HG03354 (cell line): ENCODE data around the gene PUDP.
"Not testable (repeated sequence)": the region's sequence is repeated elsewhere in the genome, so short reads cannot be mapped to it uniquely, and the experiment has no call there.

ENCODE experiments used
- ATAC-seq: cut with Tn5 transposase; IDR thresholded peaks from one replicate; pipeline ENCODE4 v1.9.1; 2021; ENCODE audit warnings: mild to moderate bottlenecking; ENCODE audit not compliant: unreplicated experiment, poor library complexity, severe bottlenecking

The PUDP gene

GRCh38 chrX:7054219-7055216, 93.4 kb downstream of the PUDP start:
- no peak for ATAC-seq

GRCh38 chrX:7052541-7052940, 95.4 kb downstream of the PUDP start:
- ATAC-seq: no peak

DNA sequence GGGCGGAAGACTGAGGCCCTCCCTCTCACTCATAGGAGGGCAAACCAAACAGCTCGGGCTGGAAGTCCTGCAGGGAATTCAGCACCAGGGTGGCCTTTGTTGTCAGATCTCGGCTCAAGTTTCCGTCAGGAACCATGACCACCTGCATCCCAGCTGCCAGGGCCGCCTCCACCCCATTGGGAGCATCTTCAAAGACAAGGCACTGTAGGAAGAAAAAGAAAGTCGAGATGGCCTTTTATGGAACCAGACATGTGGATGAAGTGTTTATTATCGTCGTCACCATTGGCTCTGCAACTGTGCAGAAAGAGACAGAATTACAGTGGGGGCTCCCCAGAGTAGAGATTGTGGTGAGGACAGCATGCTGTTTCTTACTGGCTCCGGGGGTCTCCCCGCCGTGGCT, 97.7 kb downstream of the PUDP start:
- no peak for ATAC-seq

DNA sequence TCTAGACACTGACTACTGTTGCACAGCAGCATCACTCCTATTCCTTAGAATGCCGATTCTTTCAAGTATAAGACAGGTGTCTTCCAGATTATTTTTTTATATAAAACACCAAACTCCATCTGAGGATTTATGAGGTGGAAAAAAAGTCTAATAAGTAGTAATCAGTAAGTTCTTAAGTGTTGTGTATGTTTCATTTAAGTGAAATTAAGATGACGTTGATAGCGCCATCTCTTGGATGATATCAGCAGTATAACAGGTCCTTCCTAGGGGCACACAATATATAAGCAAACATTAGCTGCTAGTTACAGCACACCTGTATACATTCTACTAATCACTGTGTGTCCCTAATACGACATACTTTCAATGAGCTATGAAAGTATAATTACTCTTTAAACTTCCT, 100.0 kb downstream of the PUDP start:
- no peak for ATAC-seq

DNA sequence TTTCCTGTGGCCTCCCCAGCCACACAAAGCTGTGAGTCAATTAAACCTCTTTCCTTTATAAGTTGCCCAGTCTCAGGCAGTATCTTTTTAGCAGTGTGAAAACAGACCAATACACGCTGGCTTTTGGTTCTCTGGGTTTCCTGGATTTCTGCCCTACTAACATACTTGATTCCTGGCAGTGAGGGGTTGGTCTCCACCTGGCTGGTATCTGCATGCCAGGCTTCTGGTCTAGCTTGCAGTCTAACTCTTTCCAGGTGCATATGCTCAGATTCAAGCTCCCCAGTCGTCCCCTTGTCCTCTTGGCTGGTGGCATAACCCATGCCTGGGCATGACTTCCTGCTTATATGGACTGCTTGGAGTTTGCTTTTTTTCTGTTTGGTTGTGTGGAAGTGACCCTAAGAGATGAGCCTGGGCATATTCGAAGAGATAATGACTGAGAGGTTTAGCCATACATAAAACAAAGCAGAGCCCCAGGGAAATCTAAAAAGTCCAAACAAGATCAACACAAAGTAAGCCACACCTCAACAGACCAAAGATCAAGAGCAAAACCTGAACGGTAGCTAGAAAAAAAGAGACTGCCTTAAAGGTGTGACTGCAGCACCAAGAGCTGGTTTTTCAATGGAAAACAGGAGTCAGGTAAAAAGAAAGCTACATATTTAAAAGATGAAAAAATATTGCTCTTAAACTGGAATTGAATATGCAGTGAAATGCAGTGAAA, 102.6 kb downstream of the PUDP start:
- no peak for ATAC-seq

- ATAC-seq: not testable (repeated sequence)
These were observed 104.0 kb downstream of the PUDP start for GRCh38 chrX:7043796-7044433.

DNA sequence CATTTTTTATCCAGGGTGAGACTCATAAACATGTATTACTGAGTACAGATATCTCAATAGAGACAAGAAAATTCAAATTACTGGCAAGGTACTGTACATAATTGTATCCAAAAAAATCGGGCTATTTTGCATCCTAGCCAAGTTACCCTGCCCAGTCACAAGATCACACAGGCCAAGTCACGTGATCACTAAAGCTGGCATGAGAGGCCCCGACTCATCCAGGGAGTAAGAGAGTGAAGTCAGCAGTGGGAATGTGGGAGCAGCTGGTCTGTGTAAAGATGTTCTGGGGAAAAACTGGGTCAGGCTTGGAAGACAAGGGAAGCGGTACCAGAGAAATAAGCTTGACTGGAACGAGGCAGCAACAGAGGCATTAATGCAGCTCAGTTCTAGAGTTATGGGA, 119.7 kb downstream of the PUDP start:
- ATAC-seq: no peak

DNA sequence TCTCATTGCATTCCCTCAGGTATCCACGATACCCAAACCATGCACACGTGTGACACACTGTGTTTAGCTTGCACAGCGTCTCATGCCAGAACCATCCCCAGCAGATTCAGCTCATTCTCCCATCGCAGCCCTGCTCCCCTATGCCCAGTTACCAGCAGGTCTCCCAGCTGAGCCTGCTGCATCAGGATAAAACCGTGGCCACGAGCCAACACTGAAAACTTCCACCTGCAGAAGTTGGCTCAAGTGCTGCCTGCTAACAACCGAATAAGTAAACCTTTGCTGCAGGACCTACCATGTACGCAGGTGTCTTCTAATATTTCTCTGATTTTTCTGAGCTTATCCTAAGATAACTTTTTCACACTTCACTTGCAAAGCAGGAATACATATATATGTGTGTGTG, 120.9 kb downstream of the PUDP start:
- ATAC-seq: no peak

GRCh38 chrX:7026365-7026764, 121.6 kb downstream of the PUDP start:
- ATAC-seq: not testable (repeated sequence)

DNA sequence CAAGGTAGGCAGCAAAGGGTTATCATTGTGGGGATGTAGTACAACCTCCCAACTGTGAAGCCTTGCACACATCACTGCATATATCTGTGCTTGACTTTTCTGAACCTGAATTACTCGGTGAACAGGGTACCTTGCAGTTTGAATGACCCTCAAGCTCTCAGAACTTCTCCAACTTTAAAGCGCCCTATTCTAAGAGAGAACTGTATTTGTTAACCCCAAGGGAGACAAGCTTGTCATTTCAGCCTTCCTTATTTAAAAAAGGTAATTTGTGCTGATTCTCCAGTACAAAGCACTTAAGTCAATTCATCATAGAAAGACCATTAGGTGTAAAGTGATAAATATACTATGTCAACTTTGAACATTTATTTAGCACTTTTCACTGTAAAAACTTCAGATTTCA, 122.5 kb downstream of the PUDP start:
- no peak for ATAC-seq

DNA sequence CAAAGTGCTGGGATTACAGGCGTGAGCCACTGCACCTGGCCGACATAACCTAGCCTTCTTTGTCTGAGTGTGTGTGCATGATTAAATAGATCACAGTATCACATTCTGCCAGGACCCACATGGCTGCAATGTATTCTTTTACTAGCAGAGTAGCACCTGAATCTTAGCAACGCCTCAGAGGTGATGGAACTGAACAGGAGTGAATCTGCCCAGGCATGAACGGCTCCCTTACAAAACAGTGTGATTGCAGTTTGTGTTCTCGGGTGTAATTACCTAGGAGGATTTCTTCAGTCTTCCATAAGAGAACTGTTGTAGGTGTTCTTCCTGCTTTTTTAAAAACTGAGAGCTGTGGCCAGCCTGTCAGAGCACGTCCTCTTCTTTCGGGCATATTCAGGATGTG, 123.1 kb downstream of the PUDP start:
- ATAC-seq: no peak

DNA sequence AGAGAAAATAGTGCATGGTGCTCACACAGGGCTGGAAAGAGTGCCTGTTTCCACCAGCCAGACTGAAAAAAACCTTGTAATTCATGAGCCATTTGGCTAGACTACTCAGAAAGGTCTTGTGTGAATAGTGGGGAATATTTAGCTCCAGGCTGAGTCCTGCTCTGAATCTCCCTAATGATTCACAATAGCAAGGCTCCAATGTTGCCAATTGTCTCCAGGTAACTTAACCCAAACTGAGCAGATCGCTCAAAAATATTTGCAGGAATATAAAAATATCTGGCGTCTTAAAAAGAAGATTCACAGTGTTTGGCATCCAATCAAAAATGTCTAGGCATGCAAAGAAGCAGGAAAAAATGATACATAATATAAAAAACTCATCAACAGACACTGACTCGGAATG, 125.0 kb downstream of the PUDP start:
- ATAC-seq: not testable (repeated sequence)

- ATAC-seq: no peak
These were observed 126.0 kb downstream of the PUDP start for GRCh38 chrX:7021991-7022390.

- no peak for ATAC-seq
These were observed 128.4 kb downstream of the PUDP start for GRCh38 chrX:7019555-7019954.

DNA sequence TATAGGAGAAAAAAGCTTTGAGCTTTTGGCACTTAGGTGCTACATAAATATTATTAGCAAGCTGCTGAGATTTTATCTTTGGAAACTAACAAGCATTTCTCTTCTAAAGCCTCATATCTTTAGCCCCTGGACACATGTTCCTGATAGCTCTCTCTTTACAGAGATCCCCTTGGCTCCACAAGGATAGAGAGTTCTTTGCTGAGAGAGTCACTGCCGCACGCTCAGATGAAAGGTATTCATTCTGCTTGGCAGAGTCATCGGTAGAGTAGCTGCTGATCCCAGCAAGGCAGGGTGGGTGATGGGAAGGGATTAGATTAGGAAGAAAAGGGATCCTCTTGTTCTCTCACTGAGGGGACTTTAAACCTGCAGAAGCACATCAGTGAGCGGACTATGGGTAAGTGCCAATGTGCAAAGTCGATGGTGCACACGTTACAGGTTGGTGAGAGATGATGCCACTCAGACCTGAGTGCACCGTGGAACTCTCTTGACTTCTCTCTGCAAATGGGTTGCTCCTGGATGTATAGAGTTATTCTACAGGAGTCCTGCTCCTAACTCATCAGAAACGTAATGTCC, 135.6 kb downstream of the PUDP start:
- not testable (repeated sequence) for ATAC-seq

DNA sequence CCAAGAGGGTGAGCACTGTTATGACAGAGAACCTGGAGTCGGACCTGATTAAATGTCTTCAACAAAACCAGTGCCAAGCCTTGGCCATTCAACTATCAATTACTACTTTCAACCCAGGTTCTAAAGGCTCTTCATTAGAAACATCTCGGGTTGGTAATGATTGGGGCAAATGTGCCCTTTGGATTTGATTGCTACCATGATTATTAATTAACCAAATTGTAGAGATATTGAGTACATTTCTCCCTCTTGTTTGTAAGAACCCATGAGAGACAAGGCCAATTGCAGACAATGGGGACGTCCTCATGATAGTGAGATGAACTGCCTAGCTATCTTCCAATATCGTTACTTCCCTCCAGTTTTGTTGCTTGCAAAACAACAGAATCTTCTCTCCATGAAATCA, 137.1 kb downstream of the PUDP start:
- ATAC-seq: not testable (repeated sequence)

DNA sequence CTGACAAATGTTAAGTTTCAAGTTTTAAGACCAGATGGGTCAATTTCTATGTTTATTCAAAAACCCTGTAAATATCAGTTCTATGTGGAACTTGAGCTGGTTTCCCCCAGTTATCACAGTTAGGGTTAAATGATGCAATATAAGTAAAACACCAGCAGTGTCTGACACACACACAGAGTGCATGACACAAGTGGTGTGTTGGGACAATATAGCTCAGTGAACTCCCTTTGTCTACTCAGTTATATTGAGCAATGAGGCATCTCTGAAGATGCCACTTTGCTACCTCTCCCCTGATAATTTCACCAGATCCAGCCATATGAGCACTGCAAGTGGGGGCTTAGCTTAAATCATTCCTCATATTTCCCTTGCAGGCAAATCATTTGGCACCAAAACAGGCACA, 140.6 kb downstream of the PUDP start:
- not testable (repeated sequence) for ATAC-seq
